K562 (cell line): ENCODE results near the gene NDUFV3. TPM values are rescaled to one million over a fixed set of nuclear protein-coding genes. Genes with fewer than 3 reads are reported as not detected.

Source experiments
- BACH1 ChIP-seq: fragments of 200-800 bp; sonication (Bioruptor generic); IDR thresholded peaks from 2 replicates; pipeline ENCODE4 v1.6.1; 2016; ENCODE audit warnings: missing genetic modification characterization, missing compliant biosample characterization
- BRCA1 ChIP-seq, 2 experiments: fragments of 450-650 bp in 1 of 2; sonication (generic) in 1 of 2; formaldehyde crosslinking in 1 of 2; IDR thresholded peaks; 2 replicates each; pipeline versions ENCODE4 v1.5.0 to v1.6.1; 2017 to 2020; ENCODE audit warnings: mild to moderate bottlenecking in 1 of 2, missing genetic modification reagents in 1 of 2
- BRF2 ChIP-seq: IDR thresholded peaks from 3 replicates; pipeline ENCODE4 v1.6.1; 2011; ENCODE audit warnings: borderline replicate concordance, mild to moderate bottlenecking; ENCODE audit not compliant: insufficient read length, insufficient read depth
- E2F6 ChIP-seq, 2 experiments: IDR thresholded peaks; 2 replicates each; pipeline ENCODE4 v1.6.1; 2011; ENCODE audit warnings: borderline replicate concordance in 1 of 2, control low read depth in 1 of 2, low read depth in 1 of 2, low read length in 1 of 2, mild to moderate bottlenecking in 1 of 2, mixed read lengths in 1 of 2, moderate library complexity in 1 of 2; ENCODE audit not compliant: insufficient read depth in 1 of 2, insufficient read length in 1 of 2, poor library complexity in 1 of 2, severe bottlenecking in 1 of 2; ENCODE audit errors: extremely low read depth in 1 of 2
- FOXP4 ChIP-seq: sonication (generic); formaldehyde crosslinking; IDR thresholded peaks from 2 replicates; pipeline ENCODE4 v1.8.0; 2022; ENCODE audit warnings: mild to moderate bottlenecking, missing genetic modification reagents, borderline replicate concordance
- GTF3C2 ChIP-seq: IDR thresholded peaks from 3 replicates; pipeline ENCODE4 v1.6.1; 2011; ENCODE audit warnings: borderline replicate concordance, mild to moderate bottlenecking, moderate library complexity; ENCODE audit not compliant: insufficient read length; ENCODE audit errors: extremely low read depth
- JUNB ChIP-seq: fragments of 450-650 bp; formaldehyde crosslinking; conservative IDR thresholded peaks from 2 replicates; pipeline ENCODE4 v1.4.0; 2020; ENCODE audit warnings: mild to moderate bottlenecking
- KLF6 ChIP-seq: fragments of 250-450 bp; sonication (Bioruptor Pico); IDR thresholded peaks from 2 replicates; pipeline ENCODE4 v1.4.0; 2020; ENCODE audit warnings: mild to moderate bottlenecking, moderate library complexity, borderline replicate concordance
- NKRF ChIP-seq: fragments of 450-650 bp; IDR thresholded peaks from 2 replicates; pipeline ENCODE4 v1.6.1; 2016; ENCODE audit warnings: borderline replicate concordance
- XRCC3 ChIP-seq: fragments of 450-650 bp; IDR thresholded peaks from 2 replicates; pipeline ENCODE4 v1.6.1; 2017; ENCODE audit warnings: mild to moderate bottlenecking, moderate library complexity
- ZKSCAN8 ChIP-seq: fragments of 200-800 bp; sonication (Bioruptor generic); IDR thresholded peaks from 2 replicates; pipeline ENCODE4 v1.6.1; 2016; ENCODE audit warnings: missing genetic modification characterization, missing compliant biosample characterization
- ZNF445 ChIP-seq: fragments of 250-450 bp; sonication (Bioruptor Pico); IDR thresholded peaks from 2 replicates; pipeline ENCODE4 v1.4.0; 2020; ENCODE audit warnings: low read depth, mild to moderate bottlenecking, moderate library complexity
- ZNF512 ChIP-seq: IDR thresholded peaks from 2 replicates; pipeline ENCODE4 v1.6.1; 2016; ENCODE audit warnings: missing genetic modification characterization, missing compliant biosample characterization
- polyA plus RNA-seq, 8 experiments: library from polyadenylated mRNA; depleted of rRNA in 4 of 8; stranded (reverse) in 5 of 8; unstranded in 3 of 8; fragments of >200 nt; fragmentation: Nextera tagmentation in 2 of 8; fragmentation: Illumina TruSeq in 1 of 8; extraction: Ambion mirVana in 2 of 8; extraction: Trizol in 1 of 8; gene quantifications; 2 replicates each; pipeline versions ENCODE4 v1.2.1 to v1.2.3, GENCODE V29; 2011 to 2014; ENCODE audit warnings: inconsistent platforms in 1 of 8, missing spikeins in 1 of 8
- total RNA-seq, 7 experiments: library from RNA; depleted of rRNA in 6 of 7; stranded (reverse); fragments of >200 nt in 6 of 7; fragmentation: Illumina TruSeq in 2 of 7; extraction: Trizol in 2 of 7; gene quantifications; 2 replicates each; pipeline versions ENCODE4 v1.2.1 to v1.2.3, GENCODE V29; 2011 to 2021; ENCODE audit warnings: low replicate concordance in 1 of 7

NDUFV3 gene
- total and polyA plus RNA-seq, 9 of the 15 experiments (the other 6 are each of a cell fraction or from before 2014, with no cell fraction given): 19.1 to 87.8 (median 74.3) TPM

GRCh38 chr21:42924433-42924751 is 31.3 kb downstream of the NDUFV3 start (continued):
- TF ChIP-seq ZKSCAN8: no peak
- no peak for TF ChIP-seq KLF6 (CRISPR knock-in tag)
- TF ChIP-seq XRCC3: no peak
- no peak for TF ChIP-seq JUNB
- TF ChIP-seq FOXP4 (CRISPR knock-in tag): no peak
- no peak for TF ChIP-seq GTF3C2
- TF ChIP-seq BRF2: no peak
- TF ChIP-seq BACH1 (tag): no peak
- TF ChIP-seq ZNF445 (CRISPR knock-in tag): no peak
- 0 out of 2 replicates have a peak, but pooled peaks have one; percentile 20 for TF ChIP-seq ZNF512 (tag)
- TF ChIP-seq BRCA1 (IDR thresholded peaks at IDR 0.05): no peak
- TF ChIP-seq BRCA1 (CRISPR knock-in tag; IDR thresholded peaks at IDR 0.05): no peak
- 0 out of 2 replicates have a peak, but pooled peaks have one; percentile 17 for TF ChIP-seq NKRF
- TF ChIP-seq E2F6 (IDR thresholded peaks at IDR 0.05; ENCODE audit: borderline replicate concordance in 1 of 2, extremely low read depth in 1 of 2, insufficient read depth in 1 of 2, insufficient read length in 1 of 2, low read depth in 1 of 2, low read length in 1 of 2, poor library complexity in 1 of 2, severe bottlenecking in 1 of 2): no peak
